Esophagus muscularis mucosa (tissue), 3 donors: ENCODE data around the gene LTBP2.

Experiments used
- POLR2AphosphoS5 ChIP-seq, 2 donors: sonication (generic); formaldehyde crosslinking; IDR thresholded peaks; one replicate each; pipeline ENCODE4 v1.6.1; 2017; ENCODE audit warnings: antibody characterized with exemption in 2 of 2
- TF ChIP-seq, protein P1 (sequence below), 3 experiments: fragments of 200-600 bp in 2 of 3; fragments of 450-650 bp in 1 of 3; sonication (generic) in 2 of 3; IDR thresholded peaks; one replicate each; pipeline ENCODE4 v1.5.1; 2017 to 2019; ENCODE audit warnings: antibody characterized with exemption in 3 of 3, mild to moderate bottlenecking in 2 of 3, moderate library complexity in 1 of 3

- TF ChIP-seq, protein P1, sequence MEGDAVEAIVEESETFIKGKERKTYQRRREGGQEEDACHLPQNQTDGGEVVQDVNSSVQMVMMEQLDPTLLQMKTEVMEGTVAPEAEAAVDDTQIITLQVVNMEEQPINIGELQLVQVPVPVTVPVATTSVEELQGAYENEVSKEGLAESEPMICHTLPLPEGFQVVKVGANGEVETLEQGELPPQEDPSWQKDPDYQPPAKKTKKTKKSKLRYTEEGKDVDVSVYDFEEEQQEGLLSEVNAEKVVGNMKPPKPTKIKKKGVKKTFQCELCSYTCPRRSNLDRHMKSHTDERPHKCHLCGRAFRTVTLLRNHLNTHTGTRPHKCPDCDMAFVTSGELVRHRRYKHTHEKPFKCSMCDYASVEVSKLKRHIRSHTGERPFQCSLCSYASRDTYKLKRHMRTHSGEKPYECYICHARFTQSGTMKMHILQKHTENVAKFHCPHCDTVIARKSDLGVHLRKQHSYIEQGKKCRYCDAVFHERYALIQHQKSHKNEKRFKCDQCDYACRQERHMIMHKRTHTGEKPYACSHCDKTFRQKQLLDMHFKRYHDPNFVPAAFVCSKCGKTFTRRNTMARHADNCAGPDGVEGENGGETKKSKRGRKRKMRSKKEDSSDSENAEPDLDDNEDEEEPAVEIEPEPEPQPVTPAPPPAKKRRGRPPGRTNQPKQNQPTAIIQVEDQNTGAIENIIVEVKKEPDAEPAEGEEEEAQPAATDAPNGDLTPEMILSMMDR (IDR thresholded peaks at IDR 0.05): no peak
- no peak for TF ChIP-seq POLR2AphosphoS5 (IDR thresholded peaks at IDR 0.05)
These were observed 103.7 kb downstream of the LTBP2 start for GRCh38 chr14:74508292-74508731.
